Stimulated activated CD4-positive, alpha-beta T cell treated with anti-CD3 and anti-CD28 coated beads, TNF-alpha, amount 100 ng/mL, for 24 hours (primary cell): ENCODE results near the gene DLG5.

ENCODE experiments used
- DNase-seq, 3 experiments: peaks; one replicate each; pipeline ENCODE4 v3.0.0-alpha.2; 2020; ENCODE audit warnings: low read depth in 3 of 3

DLG5 gene, protein sequence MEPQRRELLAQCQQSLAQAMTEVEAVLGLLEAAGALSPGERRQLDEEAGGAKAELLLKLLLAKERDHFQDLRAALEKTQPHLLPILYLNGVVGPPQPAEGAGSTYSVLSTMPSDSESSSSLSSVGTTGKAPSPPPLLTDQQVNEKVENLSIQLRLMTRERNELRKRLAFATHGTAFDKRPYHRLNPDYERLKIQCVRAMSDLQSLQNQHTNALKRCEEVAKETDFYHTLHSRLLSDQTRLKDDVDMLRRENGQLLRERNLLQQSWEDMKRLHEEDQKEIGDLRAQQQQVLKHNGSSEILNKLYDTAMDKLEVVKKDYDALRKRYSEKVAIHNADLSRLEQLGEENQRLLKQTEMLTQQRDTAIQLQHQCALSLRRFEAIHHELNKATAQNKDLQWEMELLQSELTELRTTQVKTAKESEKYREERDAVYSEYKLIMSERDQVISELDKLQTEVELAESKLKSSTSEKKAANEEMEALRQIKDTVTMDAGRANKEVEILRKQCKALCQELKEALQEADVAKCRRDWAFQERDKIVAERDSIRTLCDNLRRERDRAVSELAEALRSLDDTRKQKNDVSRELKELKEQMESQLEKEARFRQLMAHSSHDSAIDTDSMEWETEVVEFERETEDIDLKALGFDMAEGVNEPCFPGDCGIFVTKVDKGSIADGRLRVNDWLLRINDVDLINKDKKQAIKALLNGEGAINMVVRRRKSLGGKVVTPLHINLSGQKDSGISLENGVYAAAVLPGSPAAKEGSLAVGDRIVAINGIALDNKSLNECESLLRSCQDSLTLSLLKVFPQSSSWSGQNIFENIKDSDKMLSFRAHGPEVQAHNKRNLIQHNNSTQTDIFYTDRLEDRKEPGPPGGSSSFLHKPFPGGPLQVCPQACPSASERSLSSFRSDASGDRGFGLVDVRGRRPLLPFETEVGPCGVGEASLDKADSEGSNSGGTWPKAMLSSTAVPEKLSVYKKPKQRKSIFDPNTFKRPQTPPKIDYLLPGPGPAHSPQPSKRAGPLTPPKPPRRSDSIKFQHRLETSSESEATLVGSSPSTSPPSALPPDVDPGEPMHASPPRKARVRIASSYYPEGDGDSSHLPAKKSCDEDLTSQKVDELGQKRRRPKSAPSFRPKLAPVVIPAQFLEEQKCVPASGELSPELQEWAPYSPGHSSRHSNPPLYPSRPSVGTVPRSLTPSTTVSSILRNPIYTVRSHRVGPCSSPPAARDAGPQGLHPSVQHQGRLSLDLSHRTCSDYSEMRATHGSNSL (N-terminal part only)

DNA sequence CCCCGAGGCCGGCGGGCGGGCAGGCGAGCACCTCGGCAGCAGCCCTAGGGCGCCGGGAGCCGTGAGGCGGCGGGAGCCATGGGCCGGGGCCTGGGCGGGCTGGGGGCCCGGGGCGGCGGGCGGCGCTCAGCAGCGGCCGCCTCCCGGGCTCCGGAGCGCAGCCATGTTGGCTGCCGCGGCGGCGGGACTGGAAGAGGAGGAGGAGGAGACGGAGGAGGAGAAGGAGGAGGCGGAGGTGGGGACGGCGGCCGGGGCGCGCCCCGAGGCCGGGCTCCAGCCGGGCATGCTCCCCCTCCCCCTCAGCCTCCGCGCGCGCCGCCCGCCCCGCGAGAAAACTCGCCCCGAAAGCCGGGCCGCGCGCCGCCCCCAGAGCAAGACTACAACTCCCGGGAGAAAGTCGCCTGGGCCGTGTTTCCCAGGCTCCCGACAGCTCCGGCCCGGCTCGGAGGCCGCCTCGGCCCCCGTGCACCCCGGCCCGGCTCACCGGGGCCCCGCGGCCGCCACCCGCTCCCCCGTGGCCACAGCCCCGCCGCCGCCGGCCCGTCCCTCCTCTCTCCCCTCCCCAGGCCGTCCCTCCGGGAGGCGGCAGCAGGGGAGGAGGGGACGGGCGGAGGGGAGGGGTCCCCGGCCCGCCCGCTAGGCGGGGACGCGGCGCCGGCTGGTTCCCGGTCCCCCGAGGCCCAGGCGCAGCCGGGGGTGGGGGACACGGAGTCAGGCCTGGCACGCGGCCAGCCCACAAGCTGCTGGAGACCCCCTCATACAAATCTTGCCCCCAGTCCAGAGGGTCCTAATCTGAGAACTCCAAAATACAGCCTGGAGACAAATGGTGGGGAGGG lies at the start of gene DLG5:
Gene DLG5, minus strand, starts transcription at position 190 of the 836 bp plus-strand sequence. CDS start 235 bp downstream, outside the sequence.
- DNase-seq, result peak in 1 of 3 experiments; percentile 42

DNA sequence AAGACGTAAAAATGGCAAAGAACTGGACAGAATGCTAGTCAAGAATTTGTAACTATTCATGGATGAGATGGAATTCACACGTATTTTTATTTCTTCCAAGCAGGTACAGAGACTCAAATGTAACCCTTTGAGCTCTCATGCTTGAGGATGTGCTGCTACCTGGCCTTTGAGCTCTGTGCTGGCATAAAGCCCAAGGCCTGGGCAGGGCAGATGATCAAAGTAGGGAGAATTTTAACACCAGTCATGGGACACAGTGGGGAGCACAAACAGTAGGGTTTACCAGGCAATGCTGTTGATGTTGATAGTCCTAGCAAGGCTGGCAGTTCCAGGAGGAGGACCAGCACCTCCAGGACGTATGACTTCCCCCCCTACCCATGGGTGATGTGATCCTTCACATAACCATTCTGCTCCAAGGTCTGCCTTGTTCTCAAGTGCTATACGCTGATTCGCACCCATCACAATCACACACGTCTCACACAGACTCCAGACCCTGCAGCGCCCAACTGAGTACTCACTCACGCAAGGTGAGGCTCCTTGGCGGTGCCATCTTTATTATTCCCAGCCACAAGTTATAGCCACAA lies 48.6 kb upstream of the DLG5 start:
- no peak for DNase-seq

DNA sequence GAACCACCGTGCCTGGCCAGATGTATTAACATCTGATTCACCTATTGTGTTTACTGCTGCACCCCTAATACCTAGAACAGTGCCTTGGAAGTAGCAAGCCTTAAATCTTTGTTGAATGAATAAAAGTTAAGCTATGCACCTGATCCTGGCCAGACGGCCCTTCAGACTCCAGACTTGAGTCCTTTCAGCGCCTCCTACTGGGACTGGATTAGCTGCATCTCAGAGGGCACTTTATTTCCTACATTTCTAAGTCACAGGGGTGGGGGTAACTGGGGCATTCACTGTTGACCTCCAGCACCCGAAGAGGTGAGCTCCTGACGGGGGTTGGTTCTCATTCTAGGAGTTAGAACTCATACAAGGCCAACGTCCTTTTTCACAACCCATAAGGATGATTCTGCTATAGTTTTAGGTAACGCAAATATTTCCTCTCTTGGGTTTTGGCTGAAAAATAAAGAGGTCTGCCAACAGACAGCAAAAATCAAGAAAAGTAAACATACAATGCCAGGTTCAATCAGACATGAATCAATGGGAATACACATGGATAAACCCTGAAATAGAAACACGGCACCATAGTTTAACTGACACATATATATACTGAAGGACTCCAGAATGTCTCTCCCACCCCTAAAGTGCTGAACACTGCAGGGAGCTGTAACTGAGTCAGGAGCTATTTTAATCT lies 48.0 kb upstream of the DLG5 start:
- DNase-seq, result no peak

DNA sequence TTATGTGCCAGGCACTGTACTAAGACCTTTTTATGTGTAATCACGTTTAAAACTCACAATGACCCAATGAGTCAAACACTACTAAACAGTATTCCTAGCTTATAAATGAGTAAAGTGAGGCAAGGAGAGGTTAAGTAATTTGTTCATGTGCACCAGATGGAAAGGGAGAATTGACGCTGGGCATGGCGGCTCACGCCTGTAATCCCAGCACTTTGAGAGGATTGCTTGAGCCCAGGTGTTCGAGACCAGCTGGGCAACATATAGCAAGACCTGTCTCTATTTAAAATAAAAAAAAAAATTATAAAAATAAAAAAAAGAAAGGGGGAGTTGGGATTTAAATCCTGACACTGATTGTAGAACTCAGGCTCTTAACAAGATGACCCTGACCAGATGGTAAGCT lies 46.7 kb upstream of the DLG5 start:
- DNase-seq, result no peak

DNA sequence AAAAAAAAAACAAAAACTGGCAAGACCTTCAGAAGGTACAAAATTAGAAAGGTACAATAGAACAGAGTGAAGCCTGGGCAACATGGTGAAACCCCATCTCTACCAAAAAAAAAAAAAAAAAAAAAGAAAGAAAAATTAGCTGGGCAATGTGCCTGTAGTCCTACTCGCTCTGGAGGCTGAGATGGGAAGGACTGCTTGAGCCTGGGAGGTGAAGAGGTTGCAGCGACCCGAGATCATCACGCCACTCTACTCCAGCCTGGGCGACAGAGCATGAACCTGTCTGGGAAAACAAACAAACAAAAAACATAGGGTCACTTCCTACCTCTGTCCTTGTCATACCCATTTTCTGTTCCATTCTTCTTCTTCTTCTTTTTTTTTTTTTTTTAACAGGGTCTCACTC lies 45.6 kb upstream of the DLG5 start:
- DNase-seq, result no peak

DNA sequence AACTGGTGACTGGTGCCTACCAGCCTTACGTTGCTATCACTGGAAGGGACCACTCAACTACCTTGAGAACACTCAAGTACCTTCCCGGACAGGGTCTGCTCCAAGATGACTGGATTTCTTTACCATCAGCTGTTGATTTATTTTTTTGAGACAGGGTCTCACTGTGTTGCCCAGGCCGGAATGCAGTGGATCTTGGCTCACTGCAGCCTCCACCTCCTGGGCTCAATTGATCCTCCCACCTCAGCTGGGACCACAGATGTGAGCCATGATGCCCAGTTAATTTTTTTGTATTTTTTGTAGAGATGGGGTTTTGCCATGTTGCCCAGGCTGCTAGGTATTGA lies 45.2 kb upstream of the DLG5 start:
- DNase-seq, result no peak

DNA sequence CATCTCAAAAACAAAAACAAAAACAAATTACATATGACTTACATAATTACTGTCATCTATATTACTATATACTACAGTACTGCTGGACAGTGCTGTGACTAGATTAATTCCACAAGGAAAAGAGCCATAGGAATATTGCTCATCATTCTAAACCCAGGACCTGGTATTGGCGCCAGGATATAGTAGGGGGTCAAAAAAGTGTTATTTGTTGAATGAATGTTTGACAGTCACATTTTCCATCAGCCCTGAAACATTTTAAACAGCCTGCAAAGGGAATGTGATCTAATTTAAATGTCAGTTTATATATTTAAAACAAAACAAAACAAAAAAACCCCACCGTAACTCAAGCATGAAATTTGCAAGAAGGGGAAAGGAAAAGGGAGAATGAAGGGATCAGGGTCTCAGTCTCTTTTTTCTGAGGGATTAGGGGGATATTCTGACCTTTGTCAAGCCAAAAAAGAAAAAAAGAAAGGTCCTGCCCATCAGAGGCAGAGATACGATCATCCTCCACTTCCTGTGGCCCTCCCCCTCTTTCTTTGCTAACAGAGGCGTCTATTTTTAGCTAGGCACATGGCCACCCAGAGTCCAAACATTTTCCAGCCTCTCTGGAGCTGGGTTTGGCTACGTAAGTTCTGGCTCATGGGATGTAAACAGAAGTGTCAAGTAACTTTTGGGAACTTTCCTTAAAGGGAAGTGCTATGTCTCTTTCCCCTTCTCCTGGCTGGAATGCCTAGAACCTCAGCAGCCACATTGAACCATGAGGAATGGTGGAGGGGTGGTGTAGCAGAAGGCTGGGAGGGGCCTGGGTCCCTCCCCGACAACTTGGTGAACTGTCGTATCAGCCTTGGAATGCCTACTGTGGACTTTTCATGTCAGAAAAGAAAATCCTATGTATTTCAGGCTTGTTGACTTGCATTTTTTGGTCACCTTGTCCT lies 44.6 kb upstream of the DLG5 start:
- DNase-seq, result no peak

DNA sequence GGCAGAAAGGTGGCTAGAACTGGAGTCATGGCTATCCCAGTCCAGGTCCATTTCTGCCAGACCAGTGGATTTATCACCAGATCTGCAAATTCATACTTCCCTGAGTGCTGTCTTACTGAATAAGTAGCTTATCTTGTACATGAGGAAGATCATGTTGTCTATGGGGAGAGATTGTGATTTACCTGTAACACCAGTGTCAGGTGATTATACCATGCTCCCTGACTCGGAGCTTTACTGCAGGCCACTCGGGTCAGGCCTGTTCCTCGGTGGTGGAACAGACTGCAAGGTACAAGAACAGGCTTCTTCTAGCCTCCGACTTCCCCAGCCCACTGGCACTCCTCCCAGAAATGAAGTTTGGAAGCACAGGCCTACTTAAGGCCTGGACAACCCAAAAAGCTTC lies 42.6 kb upstream of the DLG5 start:
- DNase-seq, result no peak

DNA sequence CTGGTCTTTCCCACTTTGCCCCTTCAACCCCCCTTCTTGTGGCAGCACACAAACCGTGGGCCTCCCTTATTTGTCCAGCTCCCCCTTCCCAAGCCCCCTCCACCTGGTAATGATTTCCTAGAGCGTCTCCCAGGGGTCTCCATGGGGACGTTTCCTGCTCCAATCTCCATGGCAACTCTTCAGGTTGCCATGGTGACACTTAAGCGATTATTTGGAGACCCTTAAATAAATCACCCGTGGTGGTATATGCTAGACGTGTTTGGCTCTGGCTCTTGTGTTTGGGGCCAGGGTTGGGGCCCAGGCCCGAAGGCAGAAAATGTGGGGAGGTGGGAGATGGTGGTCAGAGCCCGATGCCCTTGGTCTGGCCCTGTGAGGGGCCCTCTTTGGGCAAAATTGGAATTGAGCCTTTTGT lies 41.1 kb upstream of the DLG5 start:
- no peak for DNase-seq

DNA sequence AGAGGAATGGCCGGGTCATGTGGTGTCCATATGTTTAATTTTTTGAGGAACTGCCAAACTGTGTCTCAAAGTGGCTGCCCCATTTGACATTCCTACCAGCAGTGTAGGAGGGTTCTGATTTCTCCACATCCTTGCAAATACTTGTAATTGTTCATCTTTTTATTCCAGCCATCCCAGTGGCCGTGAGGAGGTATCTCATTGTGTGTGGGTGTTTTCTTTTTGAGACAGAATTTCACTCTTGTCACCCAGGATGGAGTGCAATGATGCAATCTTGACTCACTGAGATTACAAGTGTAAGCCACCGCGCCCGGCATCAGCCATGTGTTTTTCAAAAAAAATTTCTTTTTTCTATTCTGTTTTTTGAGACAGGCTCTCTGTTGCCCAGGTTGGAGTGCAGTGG lies 38.7 kb upstream of the DLG5 start:
- no peak for DNase-seq

DNA sequence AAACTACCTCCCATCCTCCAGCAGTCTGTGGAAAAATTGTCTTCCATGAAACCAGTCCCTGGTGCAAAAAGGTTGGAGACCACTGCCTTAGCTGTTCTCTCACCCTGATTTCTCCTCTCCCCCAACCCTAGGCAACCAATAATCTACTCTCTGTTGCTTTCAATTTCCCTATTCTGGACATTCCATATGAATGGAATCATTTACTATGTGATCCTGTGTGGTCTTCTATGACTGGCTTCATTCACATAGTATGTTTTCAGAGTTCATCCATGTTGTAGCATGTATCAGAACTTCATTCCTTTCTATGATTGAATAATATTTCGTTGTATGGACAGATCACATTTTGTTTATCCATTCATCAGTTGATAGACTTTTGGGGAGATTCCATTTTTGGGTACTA lies 38.3 kb upstream of the DLG5 start:
- no peak for DNase-seq

DNA sequence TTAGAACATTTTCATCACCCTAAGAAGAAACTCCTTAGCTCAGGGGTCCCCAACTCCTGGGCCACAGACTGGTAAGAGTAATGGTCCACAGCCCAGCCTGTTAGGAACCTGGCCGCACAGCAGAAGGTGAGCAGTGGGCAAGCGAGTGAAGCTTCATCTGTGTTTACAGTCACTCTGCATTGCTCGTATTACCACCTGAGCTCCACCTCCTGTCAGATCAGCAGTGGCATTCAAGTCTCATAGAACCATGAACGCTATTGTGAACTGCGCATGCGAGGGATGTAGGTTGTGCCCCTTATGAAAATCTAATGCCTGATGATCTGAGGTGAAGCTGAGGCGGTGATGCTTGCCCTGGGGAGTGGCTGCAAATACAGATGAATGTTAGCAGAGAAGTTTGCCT lies 37.3 kb upstream of the DLG5 start:
- DNase-seq, result no peak

DNA sequence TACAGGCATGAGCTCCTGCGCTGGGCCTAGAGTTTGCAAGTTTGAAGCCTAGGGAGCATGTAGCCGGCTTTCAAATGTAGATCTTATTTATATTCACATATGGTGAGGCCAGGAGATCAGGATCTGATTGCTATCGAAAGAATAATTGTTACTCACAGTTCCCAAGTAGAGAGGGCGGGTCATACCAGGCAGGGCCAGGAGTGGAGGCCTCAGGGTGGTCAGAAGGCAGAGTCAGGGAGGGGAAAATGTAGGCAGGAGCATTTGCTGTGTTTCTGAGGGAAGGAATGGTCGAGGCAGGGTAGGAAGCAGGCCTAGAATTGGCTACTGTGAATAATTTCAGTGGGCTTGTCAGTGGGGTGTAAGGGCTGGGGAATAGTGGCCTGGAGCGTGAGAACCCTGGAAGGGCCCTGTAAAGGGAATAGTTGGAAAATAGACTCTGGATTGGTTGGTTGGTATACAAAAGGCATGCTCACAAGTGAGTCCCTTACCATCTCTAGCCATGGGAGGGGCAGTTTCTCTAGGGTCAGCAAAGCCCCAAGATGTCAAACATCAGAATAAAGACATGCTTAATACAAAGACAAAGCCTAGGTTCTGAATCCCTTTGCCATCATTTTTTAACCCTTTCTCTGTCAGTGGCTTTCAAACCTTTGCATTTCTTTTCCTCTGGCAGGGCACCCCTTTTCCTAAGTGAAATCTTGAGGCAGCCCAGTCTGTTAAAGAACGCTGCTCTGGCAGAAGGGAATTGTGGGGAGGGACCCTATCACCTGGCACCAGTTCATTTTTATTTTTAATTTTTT lies 36.0 kb upstream of the DLG5 start:
- no peak for DNase-seq

DNA sequence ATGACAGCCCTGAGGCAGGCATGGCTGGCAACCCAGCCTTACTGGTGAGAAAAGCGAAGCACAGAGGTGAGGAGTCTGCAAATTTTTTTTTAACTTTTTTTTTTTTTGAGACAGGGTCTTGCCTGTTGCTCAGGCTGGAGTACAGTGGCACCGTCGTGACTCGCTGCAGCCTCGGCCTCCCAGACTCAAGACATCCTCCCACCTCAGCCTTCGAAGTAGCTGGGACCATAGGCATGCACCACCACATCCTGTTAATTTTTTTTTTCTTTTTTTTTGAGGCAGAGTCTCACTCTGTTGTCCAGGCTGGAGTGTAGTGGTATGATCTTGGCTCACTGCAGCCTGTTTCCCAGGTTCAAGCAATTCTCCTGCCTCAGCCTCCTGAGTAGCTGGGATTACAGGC lies 35.1 kb upstream of the DLG5 start:
- no peak for DNase-seq

DNA sequence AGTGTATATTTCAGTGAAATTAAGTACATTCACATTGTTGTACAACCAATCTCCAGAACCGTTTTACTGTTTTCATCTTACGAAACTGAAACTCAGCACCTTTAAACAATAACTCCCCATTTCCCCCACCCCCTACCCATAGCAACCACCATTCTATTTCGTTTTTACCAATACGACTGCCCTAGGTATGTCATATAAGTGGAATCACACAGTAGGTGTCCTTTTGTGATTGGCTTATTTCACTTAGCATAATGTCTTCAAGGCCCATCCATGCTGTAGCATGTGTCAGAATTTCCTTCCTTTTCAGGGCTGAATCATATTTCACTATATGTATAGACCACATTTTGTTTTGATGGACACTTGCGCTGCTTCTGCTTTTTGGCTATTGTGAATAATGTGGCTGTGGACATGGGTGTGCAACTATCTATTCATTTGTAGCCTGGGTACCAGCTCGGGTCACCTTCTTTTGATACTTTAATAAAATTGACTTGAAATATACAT lies 34.3 kb upstream of the DLG5 start:
- DNase-seq, result no peak

DNA sequence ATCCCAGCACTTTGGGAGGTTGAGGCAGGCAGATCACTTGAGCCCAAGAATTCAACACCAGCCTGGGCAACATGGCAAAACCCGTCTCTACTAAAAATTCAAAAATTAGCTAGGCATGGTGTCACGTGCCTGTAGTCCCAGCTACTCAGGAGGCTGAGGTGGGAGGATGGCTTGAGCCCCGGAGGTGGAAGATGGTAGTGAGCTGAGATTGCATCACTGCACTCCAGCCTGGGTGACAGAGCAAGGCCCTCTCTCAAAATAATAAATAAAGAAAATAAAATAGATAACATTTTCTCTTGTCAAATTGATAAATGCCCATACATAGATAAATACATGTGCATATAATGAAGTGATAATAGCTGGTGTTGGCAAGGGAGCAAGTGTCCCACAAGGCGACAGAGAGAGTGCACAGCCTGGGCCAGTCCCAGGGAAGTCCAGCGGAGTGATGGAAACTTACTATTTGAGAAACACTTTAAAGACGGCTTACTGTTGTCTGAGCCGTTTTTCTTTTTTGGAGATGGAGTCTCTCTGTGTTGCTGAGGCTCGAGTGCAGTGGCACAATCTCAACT lies 33.4 kb upstream of the DLG5 start:
- no peak for DNase-seq

DNA sequence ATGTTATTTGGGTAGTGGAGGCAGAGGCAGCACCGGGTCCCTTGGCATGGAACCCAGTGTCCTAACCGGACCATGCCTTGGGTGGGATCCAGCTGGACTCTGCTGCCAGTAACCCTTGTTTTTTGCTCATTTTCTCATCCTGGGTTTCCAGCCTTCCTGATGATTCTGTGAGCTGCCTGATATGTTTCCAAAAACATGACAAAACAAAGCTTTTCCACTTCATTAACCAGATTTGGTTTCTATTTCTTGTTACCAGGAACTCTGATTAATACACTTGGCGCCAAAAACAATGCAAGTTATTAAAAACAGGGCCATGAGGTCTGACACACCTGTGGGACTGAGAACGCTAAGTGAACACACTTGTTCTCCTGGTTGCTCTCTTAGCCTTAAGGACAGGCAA lies 32.8 kb upstream of the DLG5 start:
- DNase-seq, result no peak

DNA sequence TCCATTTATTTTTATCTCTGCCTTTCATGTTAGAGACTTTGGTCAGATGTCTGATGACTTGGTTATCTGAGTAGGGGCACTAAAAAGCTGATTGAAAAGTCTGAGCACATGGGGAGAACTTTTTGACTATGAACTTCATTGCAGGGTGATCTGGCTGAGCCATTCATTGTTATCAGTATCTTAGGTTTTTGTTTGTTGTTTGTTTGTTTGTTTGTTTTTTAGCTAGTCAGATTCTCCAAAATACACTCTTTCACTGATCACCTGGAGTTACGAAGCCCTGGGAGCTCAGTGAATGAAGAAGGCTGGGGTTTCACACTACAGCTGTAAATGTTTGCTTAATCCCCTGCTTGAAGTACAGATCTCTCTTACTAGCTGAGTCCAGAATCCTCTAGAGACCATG lies 28.6 kb upstream of the DLG5 start:
- no peak for DNase-seq
